Activated naive CD4-positive, alpha-beta T cell treated with anti-CD3 and anti-CD28 coated beads, Interleukin-2, amount 50 U/mL, for 72 hours (primary cell): ENCODE measurements around the gene KLF15. TPM values are rescaled to one million over a fixed set of nuclear protein-coding genes. Genes with fewer than 3 reads are reported as not detected.

Source experiments
- ATAC-seq, 2 donors: fragments of 150-1000 bp; cut with Tn5 transposase; 2 replicates each; pipeline ENCODE4 v1.10.0; 2021; ENCODE audit warnings: mild to moderate bottlenecking in 2 of 2, moderate library complexity in 2 of 2
- DNase-seq, 2 donors: peaks; one replicate each; pipeline ENCODE4 v3.0.0; 2021 to 2022; ENCODE audit warnings: low spot score in 2 of 2
- H3K27ac Mint-ChIP-seq, 2 donors: one replicate each; pipeline ENCODE4 v1.8.0; 2022; ENCODE audit warnings: mild to moderate bottlenecking in 2 of 2, mixed read lengths in 2 of 2
- H3K36me3 Mint-ChIP-seq, 2 donors: one replicate each; pipeline ENCODE4 v1.8.0; 2022; ENCODE audit warnings: mixed read lengths in 2 of 2
- H3K9me3 Mint-ChIP-seq, 2 donors: one replicate each; pipeline ENCODE4 v1.8.0; 2022; ENCODE audit warnings: mixed read lengths in 2 of 2
- total RNA-seq, 2 donors: library from RNA; stranded (reverse); gene quantifications; one replicate each; pipeline ENCODE4 v1.2.3, GENCODE V29; 2022

KLF15 gene
- total RNA-seq, 2 donors from 2014 or later = 0.68 TPM; not detected in 1

GRCh38 chr3:126370606-126371005, 13.4 kb upstream of the KLF15 start:
- no peaks in the 10 kb centered on the region for H3K9me3 Mint-ChIP-seq
- no peak for ATAC-seq
- H3K27ac Mint-ChIP-seq = no peak overlapping the region
- H3K36me3 Mint-ChIP-seq = no peaks in the 10 kb centered on the region
- DNase-seq = no peak

- H3K27ac Mint-ChIP-seq = no peak overlapping the region
- H3K9me3 Mint-ChIP-seq = no peaks in the 10 kb centered on the region
- no peak for DNase-seq
- ATAC-seq = no peak
- no peaks in the 10 kb centered on the region for H3K36me3 Mint-ChIP-seq
Observed at GRCh38 chr3:126370055-126370454, 12.8 kb upstream of the KLF15 start.

DNA sequence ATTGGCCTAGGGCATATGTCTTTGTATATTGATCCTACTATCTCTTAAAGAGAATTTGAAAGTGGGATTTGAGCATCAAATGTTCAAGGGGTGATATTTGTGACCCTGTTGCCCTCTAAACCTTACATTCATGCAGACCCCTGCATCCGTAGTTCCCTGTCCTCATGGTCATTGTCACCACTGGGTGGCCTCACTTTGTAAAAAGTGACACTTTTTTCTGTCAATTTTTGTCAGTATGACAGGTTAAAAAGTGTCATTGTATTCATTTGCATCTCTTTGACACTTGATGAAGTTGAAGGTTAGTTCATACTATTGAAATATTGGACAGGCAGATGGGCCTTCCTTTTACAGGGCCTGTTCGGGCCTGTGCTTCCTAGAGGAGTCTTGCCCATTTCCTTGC, 12.3 kb upstream of the KLF15 start:
- Mint-ChIP-seq H3K27ac (no peak overlapping the region), H3K36me3 (no peaks in the 10 kb centered on the region), H3K9me3 (no peaks in the 10 kb centered on the region)
- no peak for DNase-seq
- no peak for ATAC-seq

DNA sequence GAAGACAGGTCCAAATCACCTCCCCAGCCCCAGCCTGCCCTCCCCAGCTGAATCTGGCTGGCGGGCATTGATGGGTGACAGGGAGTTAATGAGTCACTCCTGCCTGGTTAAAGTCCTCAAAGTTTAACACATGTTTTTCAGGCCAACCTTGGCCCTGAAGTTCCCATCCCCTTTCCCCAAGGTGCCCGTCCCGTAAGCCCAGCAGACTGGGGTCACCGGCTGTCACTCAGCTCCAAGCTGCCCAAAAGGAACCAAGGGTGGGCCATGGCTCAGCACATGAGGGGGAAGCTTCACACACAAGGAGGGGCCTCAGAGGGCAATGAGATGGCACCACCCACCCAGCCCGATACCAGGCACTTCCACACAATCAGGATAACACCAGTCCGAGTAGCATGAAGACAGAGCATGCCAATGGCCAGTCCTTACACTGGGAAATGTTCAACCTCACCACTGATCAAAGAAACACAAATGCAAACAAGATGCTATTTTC, 10.2 kb upstream of the KLF15 start:
- ATAC-seq = no peak

DNA sequence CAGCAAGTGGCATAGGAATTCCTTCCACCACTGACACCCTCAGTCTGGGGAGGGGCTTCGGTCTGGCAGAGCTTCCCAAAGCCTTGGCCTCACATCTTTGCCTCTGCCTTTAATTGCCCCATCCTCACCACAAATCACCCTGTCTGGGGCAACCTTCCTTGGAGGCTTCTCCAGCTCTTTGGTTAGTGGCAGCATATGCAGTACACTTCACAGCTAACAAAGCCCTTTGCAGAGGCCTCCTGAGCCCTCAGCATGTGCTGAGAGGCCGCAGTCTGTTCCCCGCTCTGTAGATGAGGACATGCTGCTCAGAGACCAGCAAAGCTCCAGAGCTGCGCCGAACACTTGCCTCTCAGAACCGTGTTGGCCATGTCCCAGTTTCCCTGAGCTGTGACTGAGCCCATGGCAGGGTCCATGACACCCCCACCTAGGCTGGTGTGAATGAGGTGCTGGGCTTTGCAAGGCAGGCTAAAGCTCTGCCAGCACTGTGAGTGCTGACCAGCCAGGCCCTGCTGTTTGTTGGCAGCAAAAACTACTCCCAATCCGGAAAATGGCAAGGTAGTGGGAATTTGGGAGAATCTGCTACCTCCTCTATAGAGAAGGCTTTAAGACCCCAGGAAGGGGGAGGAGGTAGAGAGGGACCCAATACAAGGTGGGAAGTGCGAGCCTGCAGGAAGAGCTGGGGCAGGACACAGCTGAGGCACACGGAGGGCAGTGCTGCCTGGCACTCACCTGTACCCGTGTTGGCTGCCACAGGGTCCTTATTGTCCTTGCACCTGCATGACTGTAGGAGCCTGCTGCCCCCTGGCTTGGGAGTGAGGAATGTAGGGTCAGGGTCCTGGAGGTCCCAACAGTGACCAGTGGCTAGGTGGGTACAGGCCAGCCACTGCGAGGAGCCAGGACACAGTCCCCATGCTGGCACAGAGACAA, 8.4 kb upstream of the KLF15 start:
- no peaks in the 10 kb centered on the region for H3K9me3 Mint-ChIP-seq
- DNase-seq (no peak), ATAC-seq (no peak)
- no peak overlapping the region for H3K27ac Mint-ChIP-seq
- H3K36me3 Mint-ChIP-seq = no peaks in the 10 kb centered on the region

More for the DNA sequence above, 10.2 kb upstream of the KLF15 start:
- Mint-ChIP-seq H3K9me3 (no peaks in the 10 kb centered on the region), H3K27ac (no peak overlapping the region), H3K36me3 (no peaks in the 10 kb centered on the region)
- DNase-seq = no peak

GRCh38 chr3:126364731-126365301, 7.6 kb upstream of the KLF15 start:
- DNase-seq (no peak), ATAC-seq (peak in 1 of 2 donors; percentile 24)
- Mint-ChIP-seq H3K9me3 (no peaks in the 10 kb centered on the region), H3K36me3 (no peaks in the 10 kb centered on the region), H3K27ac (no peak overlapping the region)

GRCh38 chr3:126364130-126364695, 7.0 kb upstream of the KLF15 start:
- no peak for ATAC-seq
- Mint-ChIP-seq H3K36me3 (no peaks in the 10 kb centered on the region), H3K27ac (peak overlapping the region in 1 of 2 donors; percentile 51)

GRCh38 chr3:126361211-126361610, 4.0 kb upstream of the KLF15 start:
- no peaks in the 10 kb centered on the region for H3K9me3 Mint-ChIP-seq
- no peaks in the 10 kb centered on the region for H3K36me3 Mint-ChIP-seq
- DNase-seq (no peak), ATAC-seq (no peak)
- no peak overlapping the region for H3K27ac Mint-ChIP-seq

More at GRCh38 chr3:126364130-126364695, 7.0 kb upstream of the KLF15 start:
- DNase-seq = no peak
- H3K9me3 Mint-ChIP-seq = no peaks in the 10 kb centered on the region

DNA sequence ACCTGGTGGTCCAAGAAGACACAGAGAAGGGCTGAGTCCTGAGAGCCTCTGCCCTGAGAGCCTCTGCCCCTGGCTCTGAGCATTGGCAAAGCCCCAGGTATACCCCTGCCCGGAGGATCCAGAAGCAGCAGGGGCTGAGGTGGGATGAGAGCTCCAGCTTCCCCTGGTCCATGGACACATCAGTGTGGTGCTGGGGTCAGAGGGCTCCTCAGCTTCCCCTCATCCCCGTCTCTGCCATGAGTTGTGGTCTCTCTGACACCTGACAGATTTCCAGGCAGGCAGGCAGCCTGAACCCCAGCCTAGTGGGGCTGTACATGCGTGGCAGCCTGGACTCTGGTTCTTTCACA, 3.5 kb upstream of the KLF15 start:
- DNase-seq (no peak), ATAC-seq (no peak)
- Mint-ChIP-seq H3K36me3 (no peaks in the 10 kb centered on the region), H3K27ac (no peak overlapping the region), H3K9me3 (no peaks in the 10 kb centered on the region)

DNA sequence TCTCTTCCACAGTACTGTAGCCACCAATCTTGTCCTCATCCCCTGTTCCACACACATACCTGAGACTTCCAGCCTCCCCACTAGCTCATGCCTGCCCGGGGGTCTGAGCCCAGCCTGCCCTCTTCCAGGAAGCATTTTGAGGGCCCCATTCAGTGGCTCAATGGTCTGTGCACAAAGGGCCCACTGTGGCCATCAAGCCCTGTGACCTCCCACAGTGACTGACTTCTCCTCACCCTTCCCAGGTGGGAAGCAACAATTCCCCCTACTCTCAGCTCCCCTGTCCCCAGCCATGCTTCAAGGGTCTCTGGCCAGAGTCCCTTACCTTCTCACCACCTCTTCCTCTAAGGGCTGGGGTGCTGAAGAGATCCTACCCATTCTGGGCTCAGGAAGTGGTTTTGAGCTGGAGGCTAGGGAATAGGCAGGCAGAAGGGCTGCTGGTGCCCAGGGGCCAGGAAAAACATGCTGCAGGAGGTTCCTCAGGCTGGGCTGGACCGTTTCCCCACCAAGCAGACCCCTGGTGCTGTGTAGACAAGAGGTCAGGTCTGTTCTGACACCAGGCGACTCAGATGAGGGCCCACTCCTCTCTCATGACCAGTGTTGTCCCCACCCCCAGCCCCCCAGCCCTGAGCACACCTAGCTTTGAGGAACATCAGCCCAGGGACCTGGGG, 3.0 kb upstream of the KLF15 start:
- DNase-seq (no peak), ATAC-seq (no peak)
- Mint-ChIP-seq H3K27ac (no peak overlapping the region), H3K36me3 (no peaks in the 10 kb centered on the region), H3K9me3 (no peaks in the 10 kb centered on the region)

- Mint-ChIP-seq H3K9me3 (no peaks in the 10 kb centered on the region), H3K36me3 (no peaks in the 10 kb centered on the region), H3K27ac (no peak overlapping the region)
- no peak for DNase-seq
- no peak for ATAC-seq
Observed at GRCh38 chr3:126358816-126359181, 1.6 kb upstream of the KLF15 start.

DNA sequence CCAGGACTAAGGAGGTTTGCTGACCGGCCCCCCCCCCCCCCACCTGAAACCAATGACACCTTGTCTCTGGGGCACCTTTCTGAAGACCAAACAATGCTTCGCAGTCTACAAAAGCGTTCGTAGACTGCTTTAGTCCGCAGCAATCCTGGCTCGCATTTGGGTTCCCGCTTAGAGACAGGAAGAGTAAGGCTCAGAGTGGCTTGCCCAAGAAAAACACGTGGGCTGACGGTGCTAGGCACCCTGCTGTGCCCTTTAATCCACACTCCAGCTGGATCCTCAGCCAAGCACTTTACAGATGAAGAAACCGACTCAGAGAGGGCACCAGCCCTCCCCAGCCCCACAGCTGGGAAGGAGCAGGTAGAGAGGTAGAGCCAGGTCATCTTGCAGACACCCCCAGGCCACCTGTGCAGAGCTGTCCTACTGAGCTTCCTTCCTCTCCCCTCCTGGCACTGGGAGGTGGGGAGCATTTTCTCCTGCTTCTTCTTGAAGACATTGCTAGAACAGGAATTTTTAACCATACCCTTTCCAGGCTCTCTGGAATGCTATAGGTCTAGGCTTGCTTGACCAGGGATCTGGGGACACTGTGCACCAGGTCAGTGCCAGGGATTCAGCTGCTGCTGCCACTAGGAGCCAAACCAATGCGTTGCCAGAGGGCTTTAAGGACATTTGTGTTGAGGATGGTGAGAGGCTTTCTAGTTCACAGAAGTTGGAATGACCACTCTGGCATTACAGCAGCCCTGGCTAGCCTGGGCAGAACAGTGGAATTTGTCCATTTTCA, 1.0 kb upstream of the KLF15 start:
- H3K27ac Mint-ChIP-seq = no peak overlapping the region
- no peak for ATAC-seq
- DNase-seq = no peak
- no peaks in the 10 kb centered on the region for H3K36me3 Mint-ChIP-seq
- H3K9me3 Mint-ChIP-seq = no peaks in the 10 kb centered on the region

DNA sequence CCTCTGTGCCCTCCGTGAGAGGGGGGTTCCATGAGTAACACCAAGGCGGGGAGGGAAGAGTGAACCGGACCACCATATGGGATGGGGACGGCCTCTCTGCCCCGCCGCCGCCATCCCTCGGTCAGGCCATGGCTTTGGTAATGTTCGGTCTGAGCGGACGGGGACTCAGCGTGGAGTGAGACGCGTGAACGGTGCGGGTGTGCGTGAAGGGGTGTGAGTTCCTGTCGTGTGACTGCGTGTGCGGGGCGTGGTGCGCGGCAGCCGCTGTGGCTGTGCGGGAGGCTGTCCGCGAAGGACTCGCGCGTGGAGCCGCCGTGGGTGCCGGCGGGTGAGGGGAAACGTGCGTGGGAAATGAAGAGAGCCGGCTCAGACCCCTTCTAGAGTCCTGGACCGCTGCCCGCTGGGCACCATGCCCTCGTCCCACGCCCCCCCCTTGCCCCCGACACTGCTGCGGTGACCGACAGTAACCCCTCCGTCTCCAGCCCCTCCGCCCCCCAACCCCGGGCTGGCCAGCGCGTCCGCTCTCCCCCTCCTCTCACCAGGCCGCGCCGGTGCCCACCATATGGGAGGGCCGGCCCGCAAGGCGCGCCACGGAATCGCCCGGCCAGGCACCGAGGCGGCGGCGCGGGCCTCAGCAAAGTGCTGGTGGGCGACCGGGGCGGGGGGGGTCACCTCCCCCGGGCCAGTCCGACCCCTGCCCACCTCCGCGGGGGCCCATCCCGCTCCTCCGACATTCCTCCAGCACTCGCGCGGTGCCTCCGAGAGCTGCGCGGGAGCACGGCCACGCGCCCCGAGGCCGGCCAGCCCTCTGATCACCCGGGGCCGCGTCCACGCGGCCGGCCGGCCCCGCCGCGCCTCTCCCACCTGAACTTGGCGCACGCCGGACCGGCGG, 589 bp downstream of the KLF15 start:
- Mint-ChIP-seq H3K27ac (no peak overlapping the region), H3K9me3 (no peaks in the 10 kb centered on the region), H3K36me3 (no peaks in the 10 kb centered on the region)
- ATAC-seq = no peak
- DNase-seq = no peak

DNA sequence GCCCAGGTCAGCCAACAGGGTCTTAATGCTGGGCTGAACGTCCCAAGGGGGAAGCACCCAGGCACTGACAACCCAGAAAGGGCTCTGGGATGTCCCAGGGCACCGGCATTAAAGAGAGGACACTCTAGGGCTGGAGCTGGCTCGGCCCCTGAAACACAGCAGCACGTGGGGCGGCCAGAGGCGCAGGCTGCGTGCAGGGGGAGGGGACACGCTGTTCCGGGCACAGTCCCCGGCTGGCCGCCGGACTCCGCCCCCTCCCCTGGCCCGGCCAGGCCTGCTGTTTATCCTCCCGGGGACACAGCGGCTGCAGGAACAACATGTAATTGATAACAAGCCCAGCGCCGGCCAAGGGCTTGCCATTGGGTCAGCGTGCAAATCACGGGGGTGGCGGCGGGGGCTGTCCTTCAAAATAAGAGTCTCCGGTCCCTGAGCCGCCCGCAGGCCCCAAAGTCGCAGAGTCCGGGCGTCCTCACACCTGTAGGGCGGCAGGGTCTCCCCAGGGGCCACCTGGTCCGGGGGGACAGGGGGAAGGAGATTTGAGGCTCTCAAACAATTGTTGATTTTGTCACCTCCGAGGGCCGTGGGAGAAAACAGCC, 1.3 kb downstream of the KLF15 start:
- DNase-seq (no peak), ATAC-seq (no peak)
- no peak overlapping the region for H3K27ac Mint-ChIP-seq

DNA sequence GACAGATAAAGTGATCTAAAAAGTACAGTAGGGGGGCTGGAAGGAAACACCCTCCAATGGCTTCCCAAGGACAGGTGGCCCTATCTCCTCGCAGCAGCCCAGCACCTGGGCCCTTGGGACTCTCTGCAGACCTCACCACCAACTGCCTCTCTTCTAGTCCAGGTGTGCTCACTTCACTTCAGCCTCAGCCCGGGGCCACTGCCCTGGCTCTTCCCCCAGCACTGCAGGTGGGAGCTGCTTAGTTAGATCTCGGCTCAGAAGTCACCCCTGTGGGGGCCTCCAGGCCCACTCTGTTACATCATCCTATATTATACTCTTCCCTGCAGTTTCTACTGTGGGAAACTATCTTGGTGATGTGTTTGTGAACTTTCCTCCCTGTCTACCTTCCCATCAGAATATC, 2.0 kb downstream of the KLF15 start:
- DNase-seq (no peak), ATAC-seq (no peak)
- Mint-ChIP-seq H3K9me3 (no peaks in the 10 kb centered on the region), H3K27ac (no peak overlapping the region), H3K36me3 (no peaks in the 10 kb centered on the region)

More for the DNA sequence above, 1.3 kb downstream of the KLF15 start:
- no peaks in the 10 kb centered on the region for H3K9me3 Mint-ChIP-seq
- no peaks in the 10 kb centered on the region for H3K36me3 Mint-ChIP-seq
